Gastrocnemius medialis (tissue), 4 donors: ENCODE results near the gene PLAAT4.

Experiments
- POLR2A ChIP-seq, 2 donors: fragments of 450-650 bp; IDR thresholded peaks; one replicate each; pipeline ENCODE4 v1.6.1; 2017; ENCODE audit warnings: antibody characterized with exemption in 2 of 2, mild to moderate bottlenecking in 2 of 2, moderate library complexity in 2 of 2
- TF ChIP-seq, protein P1 (sequence below), 5 experiments: fragments of 450-650 bp in 3 of 5; fragments of 200-600 bp in 2 of 5; sonication (generic) in 2 of 5; IDR thresholded peaks in 4 of 5; conservative IDR thresholded peaks in 1 of 5; 1 replicate in 4 of 5; 2 replicates in 1 of 5; pipeline ENCODE4 v1.5.1; 2016 to 2019; ENCODE audit warnings: antibody characterized with exemption in 5 of 5, mild to moderate bottlenecking in 3 of 5, moderate library complexity in 3 of 5

DNA sequence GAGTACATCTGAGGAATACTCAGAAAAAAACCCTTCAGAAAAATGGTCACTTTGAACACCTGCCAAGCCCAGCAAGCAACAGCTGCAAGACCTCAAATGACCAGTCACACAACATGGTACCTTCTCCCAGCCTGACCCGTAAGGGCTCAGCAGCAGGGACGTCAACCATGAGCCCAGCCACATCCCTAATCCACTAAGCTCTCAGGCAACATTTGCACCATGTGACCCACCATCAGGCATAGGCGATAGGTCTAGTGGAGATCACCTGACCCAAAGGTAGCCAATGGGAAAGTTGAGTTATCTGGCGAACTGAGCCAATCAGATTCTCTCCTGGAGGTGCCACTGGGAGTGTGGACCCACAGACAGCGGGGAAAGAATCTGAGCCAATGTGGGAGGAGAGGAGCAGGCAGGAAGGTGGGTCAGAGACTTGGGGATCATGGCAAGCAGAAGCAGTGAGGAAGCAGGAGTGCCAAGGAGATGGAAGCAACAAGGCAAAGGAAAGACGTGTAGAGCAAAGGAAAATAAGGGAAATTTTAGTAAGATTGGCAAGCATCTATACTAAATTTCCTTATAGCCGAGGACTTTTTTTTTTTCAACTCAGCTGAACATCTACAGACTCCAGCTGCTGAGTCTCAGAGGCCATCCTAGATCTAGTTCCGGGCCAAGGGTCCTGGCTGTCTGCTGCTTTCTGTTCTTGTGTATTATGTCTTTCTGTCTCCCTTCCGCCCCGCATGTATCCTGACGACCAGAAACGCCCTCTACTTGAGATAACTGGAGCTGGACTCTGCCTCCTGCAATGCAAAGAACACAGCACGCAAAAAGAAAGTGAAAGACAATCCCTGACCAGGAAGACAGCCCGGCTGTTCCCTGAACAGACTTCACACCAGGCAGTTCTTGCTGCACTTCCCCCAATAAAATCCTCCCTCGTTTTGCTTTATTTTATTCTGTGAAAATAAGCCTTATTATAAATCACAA lies 37.6 kb downstream of the PLAAT4 start:
- TF ChIP-seq, protein P1, sequence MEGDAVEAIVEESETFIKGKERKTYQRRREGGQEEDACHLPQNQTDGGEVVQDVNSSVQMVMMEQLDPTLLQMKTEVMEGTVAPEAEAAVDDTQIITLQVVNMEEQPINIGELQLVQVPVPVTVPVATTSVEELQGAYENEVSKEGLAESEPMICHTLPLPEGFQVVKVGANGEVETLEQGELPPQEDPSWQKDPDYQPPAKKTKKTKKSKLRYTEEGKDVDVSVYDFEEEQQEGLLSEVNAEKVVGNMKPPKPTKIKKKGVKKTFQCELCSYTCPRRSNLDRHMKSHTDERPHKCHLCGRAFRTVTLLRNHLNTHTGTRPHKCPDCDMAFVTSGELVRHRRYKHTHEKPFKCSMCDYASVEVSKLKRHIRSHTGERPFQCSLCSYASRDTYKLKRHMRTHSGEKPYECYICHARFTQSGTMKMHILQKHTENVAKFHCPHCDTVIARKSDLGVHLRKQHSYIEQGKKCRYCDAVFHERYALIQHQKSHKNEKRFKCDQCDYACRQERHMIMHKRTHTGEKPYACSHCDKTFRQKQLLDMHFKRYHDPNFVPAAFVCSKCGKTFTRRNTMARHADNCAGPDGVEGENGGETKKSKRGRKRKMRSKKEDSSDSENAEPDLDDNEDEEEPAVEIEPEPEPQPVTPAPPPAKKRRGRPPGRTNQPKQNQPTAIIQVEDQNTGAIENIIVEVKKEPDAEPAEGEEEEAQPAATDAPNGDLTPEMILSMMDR (IDR thresholded peaks at IDR 0.05 in 4 of 5, conservative IDR thresholded peaks at IDR 0.05 in 1 of 5) = peak in 2 of 5 experiments; percentile 16 to 17
- no peak for TF ChIP-seq POLR2A (IDR thresholded peaks at IDR 0.05)
